Calu3 (cell line): Measurements from ENCODE around the gene SRSF5. TPM values are rescaled to one million over a fixed set of nuclear protein-coding genes. Genes with fewer than 3 reads are reported as not detected.

Source experiments
- BruUV-seq: library from RNA; stranded (reverse); fragments of 400-500 nt; replicated peaks from 2 replicates; lab custom pipeline; 2021; lab: Mats Ljungman, UMichigan
- CTCF ChIA-PET: fragments of 300-600 bp; sonication (Branson Sonifier 250); formaldehyde crosslinking; loops from one replicate; lab custom pipeline; 2022; ENCODE audit warnings: antibody characterized with exemption; lab: Charles Lee
- DNase-seq: peaks from one replicate; pipeline ENCODE4 v3.0.0; 2022
- H3K27ac Mint-ChIP-seq: one replicate; pipeline ENCODE4 v1.8.0; 2022; ENCODE audit warnings: mixed read lengths; ENCODE audit not compliant: unreplicated experiment
- H3K27me3 Mint-ChIP-seq: one replicate; pipeline ENCODE4 v1.8.0; 2022; ENCODE audit warnings: mixed read lengths; ENCODE audit not compliant: unreplicated experiment
- H3K36me3 Mint-ChIP-seq: one replicate; pipeline ENCODE4 v1.8.0; 2022; ENCODE audit warnings: mild to moderate bottlenecking, moderate library complexity, mixed read lengths; ENCODE audit not compliant: insufficient read depth, unreplicated experiment
- H3K4me1 Mint-ChIP-seq: one replicate; pipeline ENCODE4 v1.8.0; 2022; ENCODE audit warnings: mild to moderate bottlenecking, low read depth, mixed read lengths; ENCODE audit not compliant: unreplicated experiment
- H3K4me3 Mint-ChIP-seq: one replicate; pipeline ENCODE4 v1.8.0; 2022; ENCODE audit warnings: mild to moderate bottlenecking, low read depth, moderate library complexity, mixed read lengths; ENCODE audit not compliant: unreplicated experiment
- H3K9me3 Mint-ChIP-seq: one replicate; pipeline ENCODE4 v1.8.0; 2022; ENCODE audit warnings: low read depth, mixed read lengths; ENCODE audit not compliant: unreplicated experiment
- intact Hi-C: fragments of 100-400 bp; cut with micrococcal nuclease; formaldehyde crosslinking; loops from one replicate; pipeline ENCODE4 v1.10.0; 2022; ENCODE audit not compliant: unreplicated experiment
- total RNA-seq: library from RNA; stranded (reverse); gene quantifications from 2 replicates; pipeline ENCODE4 v1.2.3, GENCODE V29; 2022
- TF ChIP-seq, protein P1 (sequence below): fragments of 200-600 bp; IDR thresholded peaks from one replicate; pipeline ENCODE4 v1.8.0; 2022; ENCODE audit warnings: antibody characterized with exemption; ENCODE audit not compliant: unreplicated experiment

SRSF5 gene
- total RNA-seq, 1 experiment from 2014 or later: 256 TPM

DNA sequence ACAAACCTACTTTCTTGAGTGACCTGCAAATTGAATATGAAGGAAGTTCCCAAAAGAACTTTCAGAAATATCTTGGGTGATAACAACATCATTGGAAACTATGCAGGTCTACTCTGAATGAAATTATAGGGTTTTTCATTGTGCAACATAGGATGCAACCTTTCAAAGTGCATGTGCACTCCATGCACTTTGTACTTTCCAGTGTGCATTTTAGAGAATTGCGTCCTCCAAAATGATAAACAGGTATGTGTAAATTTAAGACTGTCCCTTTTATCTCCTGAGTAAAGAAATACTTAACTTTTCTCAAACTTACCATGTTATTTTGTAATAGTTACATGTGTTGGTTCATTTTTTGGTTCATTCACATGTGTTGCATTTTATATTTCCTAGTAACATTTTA lies 13.2 kb downstream of the SRSF5 start:
- no peaks in the 10 kb centered on the region for H3K27me3 Mint-ChIP-seq
- CTCF ChIA-PET: interaction anchor here (0.9 kb wide), 1 partner anchor 26 kb away, joined by 4 read pairs; no protein-coding TSS in a partner anchor
- no peak overlapping the region for H3K27ac Mint-ChIP-seq
- H3K4me1 Mint-ChIP-seq: no peaks in the 10 kb centered on the region
- DNase-seq: no peak
- no TSS peak for BruUV-seq
- H3K9me3 Mint-ChIP-seq: no peaks in the 10 kb centered on the region
- intact Hi-C loops: no loop called here
- H3K4me3 Mint-ChIP-seq: no peak overlapping the region
- TF ChIP-seq, protein P1, sequence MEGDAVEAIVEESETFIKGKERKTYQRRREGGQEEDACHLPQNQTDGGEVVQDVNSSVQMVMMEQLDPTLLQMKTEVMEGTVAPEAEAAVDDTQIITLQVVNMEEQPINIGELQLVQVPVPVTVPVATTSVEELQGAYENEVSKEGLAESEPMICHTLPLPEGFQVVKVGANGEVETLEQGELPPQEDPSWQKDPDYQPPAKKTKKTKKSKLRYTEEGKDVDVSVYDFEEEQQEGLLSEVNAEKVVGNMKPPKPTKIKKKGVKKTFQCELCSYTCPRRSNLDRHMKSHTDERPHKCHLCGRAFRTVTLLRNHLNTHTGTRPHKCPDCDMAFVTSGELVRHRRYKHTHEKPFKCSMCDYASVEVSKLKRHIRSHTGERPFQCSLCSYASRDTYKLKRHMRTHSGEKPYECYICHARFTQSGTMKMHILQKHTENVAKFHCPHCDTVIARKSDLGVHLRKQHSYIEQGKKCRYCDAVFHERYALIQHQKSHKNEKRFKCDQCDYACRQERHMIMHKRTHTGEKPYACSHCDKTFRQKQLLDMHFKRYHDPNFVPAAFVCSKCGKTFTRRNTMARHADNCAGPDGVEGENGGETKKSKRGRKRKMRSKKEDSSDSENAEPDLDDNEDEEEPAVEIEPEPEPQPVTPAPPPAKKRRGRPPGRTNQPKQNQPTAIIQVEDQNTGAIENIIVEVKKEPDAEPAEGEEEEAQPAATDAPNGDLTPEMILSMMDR: no peak
- peaks cover 49% of the 10 kb centered on the region for H3K36me3 Mint-ChIP-seq

DNA sequence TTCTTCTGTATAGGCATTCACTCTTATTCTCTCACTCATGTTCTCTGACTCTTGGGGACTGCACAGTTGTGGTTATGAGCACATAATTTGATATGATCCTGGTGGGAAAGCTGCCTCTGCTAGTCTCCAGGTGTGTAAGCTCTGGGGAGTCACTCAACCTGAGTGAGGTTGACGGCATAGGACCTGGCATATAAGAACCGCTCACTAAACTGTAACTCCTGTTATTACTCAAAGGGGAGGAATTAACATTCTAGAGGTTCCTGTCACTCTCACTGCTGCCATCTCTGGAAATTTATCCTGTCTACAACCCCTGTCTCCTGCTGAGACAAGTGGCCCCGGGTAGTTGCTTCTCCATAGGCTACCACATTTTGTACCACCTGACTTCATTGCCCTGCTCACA lies 14.0 kb downstream of the SRSF5 start:
- no peak for DNase-seq
- intact Hi-C loops: no loop called here
- BruUV-seq: no TSS peak
- Mint-ChIP-seq H3K9me3 (no peaks in the 10 kb centered on the region), H3K36me3 (peaks cover 42% of the 10 kb centered on the region), H3K4me3 (no peak overlapping the region), H3K27ac (no peak overlapping the region), H3K27me3 (no peaks in the 10 kb centered on the region), H3K4me1 (no peaks in the 10 kb centered on the region)
- TF ChIP-seq, protein P1: no peak
- CTCF ChIA-PET: no interaction called here

GRCh38 chr14:69784942-69785341 lies 18.0 kb downstream of the SRSF5 start:
- H3K4me1 Mint-ChIP-seq: no peaks in the 10 kb centered on the region
- no peak overlapping the region for H3K27ac Mint-ChIP-seq
- TF ChIP-seq, protein P1: no peak
- CTCF ChIA-PET: no interaction called here
- intact Hi-C loops: no loop called here
- H3K27me3 Mint-ChIP-seq: no peaks in the 10 kb centered on the region
- no peak overlapping the region for H3K4me3 Mint-ChIP-seq
- H3K9me3 Mint-ChIP-seq: no peaks in the 10 kb centered on the region
- BruUV-seq: no TSS peak
- no peak for DNase-seq
- H3K36me3 Mint-ChIP-seq: peaks cover 13% of the 10 kb centered on the region

- BruUV-seq: no TSS peak
- intact Hi-C loops: no loop called here
- H3K36me3 Mint-ChIP-seq: peaks cover 1% of the 10 kb centered on the region
These were observed 19.7 kb downstream of the SRSF5 start for GRCh38 chr14:69786603-69787002.

More at GRCh38 chr14:69786603-69787002, 19.7 kb downstream of the SRSF5 start:
- TF ChIP-seq, protein P1: no peak
- no peak for DNase-seq
- no peak overlapping the region for H3K4me3 Mint-ChIP-seq
- H3K4me1 Mint-ChIP-seq: no peaks in the 10 kb centered on the region
- no peak overlapping the region for H3K27ac Mint-ChIP-seq
- CTCF ChIA-PET: no interaction called here
- no peaks in the 10 kb centered on the region for H3K27me3 Mint-ChIP-seq
- H3K9me3 Mint-ChIP-seq: no peaks in the 10 kb centered on the region
